ENCODE data around the gene RAVER1. TPM values are rescaled to one million over a fixed set of nuclear protein-coding genes. Genes with fewer than 3 reads are reported as not detected.
"Not testable (repeated sequence)": the region's sequence is repeated elsewhere in the genome, so short reads cannot be mapped to it uniquely, and the experiment has no call there.

Gene RAVER1, protein sequence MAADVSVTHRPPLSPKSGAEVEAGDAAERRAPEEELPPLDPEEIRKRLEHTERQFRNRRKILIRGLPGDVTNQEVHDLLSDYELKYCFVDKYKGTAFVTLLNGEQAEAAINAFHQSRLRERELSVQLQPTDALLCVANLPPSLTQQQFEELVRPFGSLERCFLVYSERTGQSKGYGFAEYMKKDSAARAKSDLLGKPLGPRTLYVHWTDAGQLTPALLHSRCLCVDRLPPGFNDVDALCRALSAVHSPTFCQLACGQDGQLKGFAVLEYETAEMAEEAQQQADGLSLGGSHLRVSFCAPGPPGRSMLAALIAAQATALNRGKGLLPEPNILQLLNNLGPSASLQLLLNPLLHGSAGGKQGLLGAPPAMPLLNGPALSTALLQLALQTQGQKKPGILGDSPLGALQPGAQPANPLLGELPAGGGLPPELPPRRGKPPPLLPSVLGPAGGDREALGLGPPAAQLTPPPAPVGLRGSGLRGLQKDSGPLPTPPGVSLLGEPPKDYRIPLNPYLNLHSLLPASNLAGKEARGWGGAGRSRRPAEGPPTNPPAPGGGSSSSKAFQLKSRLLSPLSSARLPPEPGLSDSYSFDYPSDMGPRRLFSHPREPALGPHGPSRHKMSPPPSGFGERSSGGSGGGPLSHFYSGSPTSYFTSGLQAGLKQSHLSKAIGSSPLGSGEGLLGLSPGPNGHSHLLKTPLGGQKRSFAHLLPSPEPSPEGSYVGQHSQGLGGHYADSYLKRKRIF
- total RNA-seq (10 to 100 TPM; 24.0 TPM), polyA plus RNA-seq (10 to 100 TPM in 1 of 2 donors, 1 to 10 TPM in 1; 7.9 to 10.4 TPM)
- long read RNA-seq, donor 1, partial matches to known transcripts, result 0 of 1 reads
- long read RNA-seq, donor 1, other reads (novel, unspliced or antisense), result 1 of 1 reads
- long read RNA-seq, donor 2, partial matches to known transcripts, result 0 of 2 reads
- long read RNA-seq, donor 2, other reads (novel, unspliced or antisense), result 2 of 2 reads

DNA sequence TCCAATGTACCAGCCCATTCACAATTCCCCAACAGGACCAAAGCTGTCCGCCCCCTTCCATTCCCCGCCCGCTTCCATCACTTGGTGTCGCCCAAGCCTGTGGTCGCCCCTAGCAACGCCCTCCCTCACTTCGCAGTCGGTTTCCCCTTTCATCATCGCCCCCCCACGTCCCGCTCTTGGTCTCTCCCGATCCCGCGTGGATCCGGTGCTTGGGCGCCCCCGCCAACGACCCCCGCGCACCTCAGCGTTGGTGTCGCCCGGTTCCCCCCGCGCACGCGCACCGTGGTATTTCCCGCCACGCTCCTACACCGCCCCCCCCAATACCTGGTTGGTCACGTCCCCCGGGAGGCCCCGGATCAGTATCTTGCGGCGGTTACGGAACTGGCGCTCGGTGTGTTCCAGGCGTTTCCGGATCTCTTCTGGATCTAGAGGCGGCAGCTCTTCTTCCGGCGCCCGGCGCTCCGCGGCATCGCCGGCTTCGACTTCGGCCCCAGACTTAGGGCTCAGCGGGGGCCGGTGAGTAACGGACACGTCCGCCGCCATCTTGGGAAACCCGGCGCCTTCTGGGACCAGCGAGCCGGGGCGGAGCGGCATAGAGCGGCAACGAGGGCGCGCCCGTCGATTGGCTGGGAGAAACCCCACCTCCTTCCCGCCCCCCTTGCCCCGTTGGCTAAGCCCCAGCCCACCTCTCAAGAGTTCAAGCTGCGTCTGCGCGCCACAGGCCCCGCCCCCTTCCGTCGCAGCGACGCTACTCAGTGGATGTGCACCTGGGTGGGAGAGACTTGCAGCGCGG lies at the start of gene RAVER1:
Gene RAVER1 (minus strand): TSS at position 565 of the 793 bp plus-strand sequence. CDS start 22 bp downstream, at position 543.
- H3K36me3 ChIP-seq (ENCODE audit: control insufficient read depth in 1 of 2, insufficient read depth in 2 of 2, low read length in 1 of 2), result peaks cover 0 to 4% of the 10 kb centered on the region in 2 donors
- ATAC-seq (ENCODE audit: low FRiP score), result peak; percentile 96
- WGBS, 2 donors, result 1% methylated on average over 78 to 82 of the region's 82 CpGs

DNA sequence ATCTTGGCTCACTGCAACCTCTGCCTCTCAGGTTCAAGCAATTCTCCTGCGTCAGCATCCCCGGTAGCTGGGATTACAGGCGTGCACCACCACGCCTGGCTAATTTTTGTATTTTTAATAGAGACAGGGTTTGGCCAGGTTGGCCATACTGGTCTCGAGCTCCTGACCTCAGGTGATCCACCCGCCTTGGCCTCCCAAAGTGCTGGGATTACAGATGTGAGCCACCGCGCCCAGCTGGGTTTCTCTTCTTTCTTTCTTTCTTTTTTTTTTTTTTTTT lies 49.8 kb upstream of the RAVER1 start:
- not testable (repeated sequence) for H3K4me3 ChIP-seq (ENCODE audit: low read length in 2 of 2); H3K36me3 ChIP-seq (ENCODE audit: control insufficient read depth in 1 of 2, insufficient read depth in 2 of 2, low read length in 1 of 2); H3K27me3 ChIP-seq (ENCODE audit: control insufficient read depth in 1 of 2, insufficient read depth in 2 of 2, low read length in 1 of 2); DNase-seq; H3K4me1 ChIP-seq (ENCODE audit: control insufficient read depth in 1 of 2, insufficient read depth in 2 of 2, low read length in 2 of 2); H3K9me3 ChIP-seq (ENCODE audit: control insufficient read depth, low read length); ATAC-seq (ENCODE audit: low FRiP score); H3K27ac ChIP-seq (ENCODE audit: low read depth in 1 of 2, low read length in 2 of 2)
- 85 to 92% methylated on average over 8 of the region's 8 CpGs for WGBS, 2 donors
- intact Hi-C loops (cut with DNase I), result loop anchor here in 1 of 2 donors (5.0 kb wide), 1 partner anchor 46 kb away; the partner anchor contains the start of gene ICAM3

More for the DNA sequence above, at the start of gene RAVER1:
- no peaks in the 10 kb centered on the region for H3K4me1 ChIP-seq (ENCODE audit: control insufficient read depth in 1 of 2, insufficient read depth in 2 of 2, low read length in 2 of 2)
- peak within 1 kb of the TSS; percentile 65 to 66 for H3K4me3 ChIP-seq (ENCODE audit: low read length in 2 of 2)
- peak; percentile 98 to 99 for DNase-seq
- no peaks in the 10 kb centered on the region for H3K9me3 ChIP-seq (ENCODE audit: control insufficient read depth, low read length)
- no peaks in the 10 kb centered on the region for H3K27me3 ChIP-seq (ENCODE audit: control insufficient read depth in 1 of 2, insufficient read depth in 2 of 2, low read length in 1 of 2)
- H3K27ac ChIP-seq (ENCODE audit: low read depth in 1 of 2, low read length in 2 of 2), result peak within 1 kb of the TSS in 1 of 2 donors; percentile 81
- intact Hi-C loops (cut with DNase I), result loop anchor here in 1 of 2 donors (5.0 kb wide), 1 partner anchor 54 kb away; no protein-coding TSS in a partner anchor

DNA sequence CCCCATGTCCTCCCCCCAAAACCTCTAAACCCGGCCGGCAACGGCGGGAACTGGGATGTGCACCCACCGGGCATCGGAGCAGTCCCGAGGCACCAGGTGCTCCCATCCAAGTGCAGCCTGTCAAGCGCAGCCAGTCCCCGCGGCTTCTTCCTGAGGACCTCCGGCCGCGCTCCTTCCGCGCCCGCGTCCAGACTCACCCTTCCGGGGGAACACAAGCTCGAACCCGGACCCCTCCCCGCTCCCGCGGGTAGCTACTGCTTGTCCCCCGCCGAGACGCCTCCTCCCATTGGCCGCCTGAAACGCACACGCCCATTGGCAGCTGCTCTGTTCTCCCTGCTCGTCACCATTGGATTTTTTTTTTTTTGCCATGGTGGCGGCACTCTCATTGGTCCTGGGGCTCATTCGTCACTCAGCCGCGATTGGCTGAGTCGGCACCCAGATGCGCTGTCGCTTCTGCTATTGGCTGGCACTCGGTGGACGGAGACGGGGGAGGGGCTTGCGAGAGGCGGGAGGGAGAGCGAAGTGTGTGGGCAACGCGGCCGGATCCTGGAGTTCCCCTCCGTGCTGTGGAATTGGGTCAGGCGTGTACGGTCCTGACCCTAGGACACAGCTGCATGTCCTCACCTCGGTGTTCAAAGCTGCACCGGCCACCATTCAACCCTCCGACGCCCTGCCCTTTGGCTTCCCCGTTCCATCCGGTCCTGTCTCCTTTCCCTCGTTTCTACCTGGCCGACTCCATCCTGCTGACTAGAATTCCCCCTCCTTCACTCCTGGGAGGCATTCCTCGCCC lies 47.2 kb upstream of the RAVER1 start, which contains the start of gene TYK2:
Gene TYK2 (minus strand): TSS at position 260 of the 790 bp plus-strand sequence. CDS start 2,166 bp downstream, outside the sequence.
- peak; percentile 99 for ATAC-seq (ENCODE audit: low FRiP score)
- WGBS, 2 donors, result 0 to 1% methylated on average over 50 to 58 of the region's 58 CpGs
- peak within 1 kb of the TSS; percentile 52 to 84 for H3K4me3 ChIP-seq (ENCODE audit: low read length in 2 of 2)
- no peaks in the 10 kb centered on the region for H3K4me1 ChIP-seq (ENCODE audit: control insufficient read depth in 1 of 2, insufficient read depth in 2 of 2, low read length in 2 of 2)
- no peaks in the 10 kb centered on the region for H3K36me3 ChIP-seq (ENCODE audit: control insufficient read depth in 1 of 2, insufficient read depth in 2 of 2, low read length in 1 of 2)
- intact Hi-C loops (cut with DNase I), result loop anchor here in 1 of 2 donors (5.0 kb wide), 1 partner anchor 43 kb away; the partner anchor contains the start of gene ICAM3
- H3K9me3 ChIP-seq (ENCODE audit: control insufficient read depth, low read length), result no peaks in the 10 kb centered on the region
- H3K27ac ChIP-seq (ENCODE audit: low read depth in 1 of 2, low read length in 2 of 2), result peak within 1 kb of the TSS in 1 of 2 donors; percentile 3
- peak; percentile 98 to 99 for DNase-seq
- H3K27me3 ChIP-seq (ENCODE audit: control insufficient read depth in 1 of 2, insufficient read depth in 2 of 2, low read length in 1 of 2), result no peaks in the 10 kb centered on the region

DNA sequence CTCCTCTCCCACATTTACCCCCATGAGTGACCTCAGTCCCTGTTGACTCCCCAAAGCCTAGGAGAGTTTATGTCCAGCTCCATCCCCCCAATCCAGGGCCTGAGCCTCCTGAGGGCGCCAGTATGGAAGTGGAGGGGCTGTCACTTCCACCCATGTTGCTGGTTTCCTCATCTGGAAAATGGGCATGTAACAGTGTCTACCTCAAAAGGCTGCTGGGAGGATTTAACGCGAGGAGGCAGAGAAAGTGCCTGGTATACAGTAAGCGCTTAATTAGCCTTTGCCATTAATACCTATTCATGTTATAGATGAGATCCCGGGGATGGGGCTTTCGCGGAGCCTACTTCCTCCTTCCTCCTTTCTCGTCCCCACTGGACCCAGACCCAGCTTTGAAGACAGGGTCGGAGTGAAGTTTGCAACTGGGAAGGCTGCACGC lies 46.6 kb upstream of the RAVER1 start:
- Histone ChIP-seq H3K9me3 (ENCODE audit: control insufficient read depth, low read length) (no peaks in the 10 kb centered on the region), H3K27ac (ENCODE audit: low read depth in 1 of 2, low read length in 2 of 2) (no peak overlapping the region), H3K36me3 (ENCODE audit: control insufficient read depth in 1 of 2, insufficient read depth in 2 of 2, low read length in 1 of 2) (no peaks in the 10 kb centered on the region), H3K4me1 (ENCODE audit: control insufficient read depth in 1 of 2, insufficient read depth in 2 of 2, low read length in 2 of 2) (no peaks in the 10 kb centered on the region), H3K27me3 (ENCODE audit: control insufficient read depth in 1 of 2, insufficient read depth in 2 of 2, low read length in 1 of 2) (no peaks in the 10 kb centered on the region), H3K4me3 (ENCODE audit: low read length in 2 of 2) (peak overlapping the region; percentile 52 to 84)
- ATAC-seq (ENCODE audit: low FRiP score) (no peak), DNase-seq (no peak)
- intact Hi-C loops (cut with DNase I), result loop anchor here in 1 of 2 donors (5.0 kb wide), 1 partner anchor 43 kb away; the partner anchor contains the start of gene ICAM3
- WGBS, 2 donors, result 2% methylated on average over 10 of the region's 10 CpGs

DNA sequence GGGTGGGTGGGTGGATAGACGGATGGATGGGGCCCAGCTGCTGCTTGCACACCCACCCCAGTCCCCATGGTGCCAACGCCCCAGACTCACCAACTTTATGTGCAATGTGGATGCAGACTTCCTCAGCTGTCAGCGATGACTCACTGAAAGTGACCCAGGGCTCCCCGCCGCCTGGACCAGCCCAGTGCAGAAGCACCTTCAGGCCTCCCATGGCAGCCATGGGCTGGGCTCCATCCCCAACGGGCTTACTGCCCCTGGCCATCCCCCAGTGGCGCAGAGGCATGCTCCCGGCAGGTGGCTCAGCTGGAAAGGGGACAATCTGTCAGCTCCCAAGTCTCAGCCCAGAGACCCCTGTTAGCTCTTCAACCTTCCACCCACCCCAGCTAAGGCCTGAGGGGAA lies 44.8 kb upstream of the RAVER1 start:
- no peak for ATAC-seq (ENCODE audit: low FRiP score)
- intact Hi-C loops (cut with DNase I), result no loop called here
- Histone ChIP-seq H3K9me3 (ENCODE audit: control insufficient read depth, low read length) (no peaks in the 10 kb centered on the region), H3K36me3 (ENCODE audit: control insufficient read depth in 1 of 2, insufficient read depth in 2 of 2, low read length in 1 of 2) (no peaks in the 10 kb centered on the region), H3K27me3 (ENCODE audit: control insufficient read depth in 1 of 2, insufficient read depth in 2 of 2, low read length in 1 of 2) (no peaks in the 10 kb centered on the region), H3K4me1 (ENCODE audit: control insufficient read depth in 1 of 2, insufficient read depth in 2 of 2, low read length in 2 of 2) (no peaks in the 10 kb centered on the region), H3K27ac (ENCODE audit: low read depth in 1 of 2, low read length in 2 of 2) (no peak overlapping the region), H3K4me3 (ENCODE audit: low read length in 2 of 2) (no peak overlapping the region)
- DNase-seq, result no peak
- WGBS, 2 donors, result 93 to 95% methylated on average over 8 of the region's 8 CpGs

DNA sequence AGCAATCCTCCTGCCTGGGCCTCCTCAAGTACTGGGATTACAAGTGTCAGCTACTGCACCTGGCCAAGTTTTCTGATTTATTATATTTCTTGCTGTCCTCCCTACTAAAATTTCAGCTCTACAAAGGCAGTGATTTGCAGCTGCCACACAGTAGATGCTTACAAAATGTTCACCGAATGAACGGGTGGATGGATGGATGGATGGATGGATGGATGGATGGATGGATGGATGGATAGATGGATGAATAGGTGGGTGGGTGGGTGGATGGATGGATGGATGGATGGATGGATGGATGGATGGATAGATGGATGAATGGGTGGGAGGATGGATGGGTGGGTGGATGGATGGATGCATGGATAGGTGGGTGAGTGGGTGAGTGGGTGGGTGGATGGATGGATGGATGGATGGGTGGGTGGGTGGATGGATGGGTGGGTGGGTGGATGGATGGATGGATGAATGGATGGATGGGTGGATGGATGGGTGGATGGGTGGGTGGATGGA lies 43.9 kb upstream of the RAVER1 start:
- WGBS, 2 donors, result 92 to 95% methylated on average over 2 of the region's 2 CpGs
- DNase-seq; H3K4me3 ChIP-seq (ENCODE audit: low read length in 2 of 2); H3K27me3 ChIP-seq (ENCODE audit: control insufficient read depth in 1 of 2, insufficient read depth in 2 of 2, low read length in 1 of 2); H3K4me1 ChIP-seq (ENCODE audit: control insufficient read depth in 1 of 2, insufficient read depth in 2 of 2, low read length in 2 of 2); intact Hi-C loops (cut with DNase I); H3K27ac ChIP-seq (ENCODE audit: low read depth in 1 of 2, low read length in 2 of 2); H3K9me3 ChIP-seq (ENCODE audit: control insufficient read depth, low read length); ATAC-seq (ENCODE audit: low FRiP score); H3K36me3 ChIP-seq (ENCODE audit: control insufficient read depth in 1 of 2, insufficient read depth in 2 of 2, low read length in 1 of 2): not testable (repeated sequence)

DNA sequence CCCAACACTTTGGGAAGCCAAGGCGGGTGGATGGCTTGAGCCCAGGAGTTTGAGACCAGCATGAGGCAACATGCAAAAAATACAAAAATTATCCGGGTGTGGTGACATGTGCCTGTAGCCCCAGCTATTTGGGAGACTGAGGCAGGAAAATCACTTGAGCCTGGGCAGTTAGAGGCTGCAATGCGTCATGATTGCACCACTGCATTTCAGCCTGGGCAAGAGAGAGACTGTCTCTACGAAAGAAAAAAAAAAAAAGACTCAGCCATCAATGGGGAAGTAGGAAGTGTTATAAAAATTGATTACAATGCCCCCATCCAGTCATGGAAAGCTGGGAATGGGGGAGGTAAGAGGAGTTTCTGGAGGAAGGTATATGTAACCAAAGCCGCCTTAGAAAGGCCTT lies 41.6 kb upstream of the RAVER1 start:
- Histone ChIP-seq H3K4me3 (ENCODE audit: low read length in 2 of 2) (no peak overlapping the region), H3K36me3 (ENCODE audit: control insufficient read depth in 1 of 2, insufficient read depth in 2 of 2, low read length in 1 of 2) (no peaks in the 10 kb centered on the region), H3K4me1 (ENCODE audit: control insufficient read depth in 1 of 2, insufficient read depth in 2 of 2, low read length in 2 of 2) (no peaks in the 10 kb centered on the region), H3K9me3 (ENCODE audit: control insufficient read depth, low read length) (no peaks in the 10 kb centered on the region), H3K27ac (ENCODE audit: low read depth in 1 of 2, low read length in 2 of 2) (no peak overlapping the region), H3K27me3 (ENCODE audit: control insufficient read depth in 1 of 2, insufficient read depth in 2 of 2, low read length in 1 of 2) (no peaks in the 10 kb centered on the region)
- intact Hi-C loops (cut with DNase I), result no loop called here
- ATAC-seq (ENCODE audit: low FRiP score), result no peak
- 85 to 91% methylated on average over 5 of the region's 5 CpGs for WGBS, 2 donors
- no peak for DNase-seq
